SK-N-SH treated with all-trans-retinoic acid at 6 μM for 48 hours (cell line): ENCODE results near the gene USH2A.

Experiments
- ARNTL ChIP-seq: fragments of 450-650 bp; formaldehyde crosslinking; IDR thresholded peaks from 2 replicates; pipeline ENCODE4 v1.5.0; 2020; ENCODE audit warnings: low read depth, mild to moderate bottlenecking, moderate library complexity, borderline replicate concordance
- GLIS3 ChIP-seq: fragments of 250-450 bp; sonication (Bioruptor Pico); IDR thresholded peaks from 2 replicates; pipeline ENCODE4 v1.5.0; 2020; ENCODE audit warnings: mild to moderate bottlenecking, moderate library complexity
- SNAI2 ChIP-seq: fragments of 250-450 bp; sonication (Bioruptor Pico); IDR thresholded peaks from 2 replicates; pipeline ENCODE4 v1.5.0; 2020; ENCODE audit warnings: mild to moderate bottlenecking, moderate library complexity
- TOX ChIP-seq: fragments of 250-450 bp; sonication (Bioruptor Pico); IDR thresholded peaks from 2 replicates; pipeline ENCODE4 v1.8.0; 2021; ENCODE audit warnings: mild to moderate bottlenecking, moderate library complexity, borderline replicate concordance
- ZC3H10 ChIP-seq: fragments of 250-450 bp; sonication (Bioruptor Pico); IDR thresholded peaks from 2 replicates; pipeline ENCODE4 v1.5.1; 2021; ENCODE audit warnings: mild to moderate bottlenecking, moderate library complexity
- ZNF565 ChIP-seq: fragments of 450-650 bp; formaldehyde crosslinking; conservative IDR thresholded peaks from 2 replicates; pipeline ENCODE4 v1.5.0; 2020; ENCODE audit warnings: low read depth, mild to moderate bottlenecking, moderate library complexity

DNA sequence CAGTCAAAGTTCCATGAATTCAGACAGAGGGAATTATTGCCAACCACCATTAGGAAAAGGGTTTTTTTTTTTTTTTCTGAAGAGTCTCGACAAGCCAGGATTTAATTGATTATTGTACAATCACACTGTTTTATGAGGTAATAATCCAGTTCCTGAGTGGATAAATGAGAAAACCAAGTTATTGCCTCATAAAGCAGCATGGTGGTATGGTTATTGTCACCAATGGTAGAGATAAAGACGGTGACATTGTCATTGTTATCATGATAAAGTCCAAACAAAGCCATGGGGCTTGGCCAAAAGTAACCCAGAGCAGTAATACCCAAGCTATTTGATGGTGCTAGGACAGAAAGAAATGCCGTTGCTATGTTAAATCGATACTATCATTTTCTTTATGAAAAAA lies 232.8 kb downstream of the USH2A start:
- TF ChIP-seq SNAI2, result no peak
- no peak for TF ChIP-seq ZNF565
- TF ChIP-seq GLIS3 (CRISPR knock-in tag), result no peak
- TF ChIP-seq ZC3H10 (CRISPR knock-in tag), result no peak
- no peak for TF ChIP-seq TOX (CRISPR knock-in tag)
- TF ChIP-seq ARNTL (CRISPR knock-in tag), result no peak
